K562 (cell line): ENCODE measurements around the gene NACC1. TPM values are rescaled to one million over a fixed set of nuclear protein-coding genes. Genes with fewer than 3 reads are reported as not detected.

Experiments
- ELF1 ChIP-seq: fragments of 200-800 bp; sonication (Bioruptor generic); IDR thresholded peaks from 2 replicates; pipeline ENCODE4 v1.6.1; 2016; ENCODE audit warnings: missing genetic modification characterization, missing compliant biosample characterization
- GTF2B ChIP-seq: IDR thresholded peaks from 2 replicates; pipeline ENCODE4 v1.6.1; 2011; ENCODE audit not compliant: insufficient read length; ENCODE audit errors: extremely low read depth
- HNRNPK ChIP-seq: fragments of 200-400 bp; formaldehyde crosslinking; IDR thresholded peaks from one replicate; pipeline ENCODE4 v1.6.1; 2018; ENCODE audit warnings: mild to moderate bottlenecking, low read depth, low read length; ENCODE audit not compliant: poor library complexity, severe bottlenecking
- HOMEZ ChIP-seq: fragments of 250-450 bp; sonication (Bioruptor Pico); IDR thresholded peaks from 2 replicates; pipeline ENCODE4 v1.4.0; 2020; ENCODE audit warnings: mild to moderate bottlenecking, moderate library complexity
- KHSRP ChIP-seq: fragments of 450-650 bp; IDR thresholded peaks from 2 replicates; pipeline ENCODE4 v1.6.1; 2017
- MAFG ChIP-seq: fragments of 450-650 bp; conservative IDR thresholded peaks from 2 replicates; pipeline ENCODE4 v1.6.1; 2016; ENCODE audit warnings: missing genetic modification characterization, missing compliant biosample characterization
- MCM2 ChIP-seq: fragments of 450-650 bp; IDR thresholded peaks from 2 replicates; pipeline ENCODE4 v1.6.1; 2017; ENCODE audit warnings: low read depth, mild to moderate bottlenecking
- RBM17 ChIP-seq: fragments of 200-400 bp; formaldehyde crosslinking; IDR thresholded peaks from 2 replicates; pipeline ENCODE4 v1.6.1; 2017; ENCODE audit warnings: low read depth, mild to moderate bottlenecking, low read length, borderline replicate concordance
- RUNX1 ChIP-seq: sonication (generic); IDR thresholded peaks from 2 replicates; pipeline ENCODE4 v1.6.1; 2016; ENCODE audit warnings: antibody characterized with exemption, low read depth
- SFPQ ChIP-seq: fragments of 200-400 bp; formaldehyde crosslinking; IDR thresholded peaks from 2 replicates; pipeline ENCODE4 v1.6.1; 2017; ENCODE audit warnings: mild to moderate bottlenecking, low read depth, low read length, moderate library complexity
- SUPT5H ChIP-seq: fragments of 450-650 bp; IDR thresholded peaks from 2 replicates; pipeline ENCODE4 v1.6.1; 2016
- TRIM24 ChIP-seq, 2 experiments: fragments of 450-650 bp; IDR thresholded peaks; 2 replicates each; pipeline ENCODE4 v1.6.1; 2016
- UBTF ChIP-seq, 2 experiments: IDR thresholded peaks; 2 replicates each; pipeline ENCODE4 v1.6.1; 2012; ENCODE audit warnings: improper control_type of control experiment in 2 of 2, low read depth in 2 of 2, low read length in 2 of 2, borderline replicate concordance in 1 of 2
- ZFX ChIP-seq: sonication (generic); formaldehyde crosslinking; IDR thresholded peaks from 2 replicates; pipeline ENCODE4 v1.8.0; 2022; ENCODE audit warnings: mild to moderate bottlenecking, missing genetic modification reagents, moderate library complexity
- ZNF12 ChIP-seq: sonication (generic); formaldehyde crosslinking; IDR thresholded peaks from 2 replicates; pipeline ENCODE4 v1.4.0; 2020; ENCODE audit warnings: mild to moderate bottlenecking, missing genetic modification reagents
- ZNF41 ChIP-seq: fragments of 250-450 bp; sonication (Bioruptor Pico); conservative IDR thresholded peaks from 2 replicates; pipeline ENCODE4 v1.4.0; 2020; ENCODE audit warnings: mild to moderate bottlenecking
- polyA plus RNA-seq, 8 experiments: library from polyadenylated mRNA; depleted of rRNA in 4 of 8; stranded (reverse) in 5 of 8; unstranded in 3 of 8; fragments of >200 nt; fragmentation: Nextera tagmentation in 2 of 8; fragmentation: Illumina TruSeq in 1 of 8; extraction: Ambion mirVana in 2 of 8; extraction: Trizol in 1 of 8; gene quantifications; 2 replicates each; pipeline versions ENCODE4 v1.2.1 to v1.2.3, GENCODE V29; 2011 to 2014; ENCODE audit warnings: inconsistent platforms in 1 of 8, missing spikeins in 1 of 8
- total RNA-seq, 7 experiments: library from RNA; depleted of rRNA in 6 of 7; stranded (reverse); fragments of >200 nt in 6 of 7; fragmentation: Illumina TruSeq in 2 of 7; extraction: Trizol in 2 of 7; gene quantifications; 2 replicates each; pipeline versions ENCODE4 v1.2.1 to v1.2.3, GENCODE V29; 2011 to 2021; ENCODE audit warnings: low replicate concordance in 1 of 7
- TF ChIP-seq, protein P1 (sequence below), 2 experiments: fragments of 150-350 bp in 1 of 2; IDR thresholded peaks; 2 replicates each; pipeline ENCODE4 v1.6.1; 2012 to 2016; ENCODE audit warnings: low read depth in 2 of 2, low read length in 2 of 2, mild to moderate bottlenecking in 1 of 2, moderate library complexity in 1 of 2

The NACC1 gene
- total and polyA plus RNA-seq, 9 of the 15 experiments (the other 6 are each of a cell fraction or from before 2014, with no cell fraction given), result 0.04 to 96.6 (median 25.8) TPM

DNA sequence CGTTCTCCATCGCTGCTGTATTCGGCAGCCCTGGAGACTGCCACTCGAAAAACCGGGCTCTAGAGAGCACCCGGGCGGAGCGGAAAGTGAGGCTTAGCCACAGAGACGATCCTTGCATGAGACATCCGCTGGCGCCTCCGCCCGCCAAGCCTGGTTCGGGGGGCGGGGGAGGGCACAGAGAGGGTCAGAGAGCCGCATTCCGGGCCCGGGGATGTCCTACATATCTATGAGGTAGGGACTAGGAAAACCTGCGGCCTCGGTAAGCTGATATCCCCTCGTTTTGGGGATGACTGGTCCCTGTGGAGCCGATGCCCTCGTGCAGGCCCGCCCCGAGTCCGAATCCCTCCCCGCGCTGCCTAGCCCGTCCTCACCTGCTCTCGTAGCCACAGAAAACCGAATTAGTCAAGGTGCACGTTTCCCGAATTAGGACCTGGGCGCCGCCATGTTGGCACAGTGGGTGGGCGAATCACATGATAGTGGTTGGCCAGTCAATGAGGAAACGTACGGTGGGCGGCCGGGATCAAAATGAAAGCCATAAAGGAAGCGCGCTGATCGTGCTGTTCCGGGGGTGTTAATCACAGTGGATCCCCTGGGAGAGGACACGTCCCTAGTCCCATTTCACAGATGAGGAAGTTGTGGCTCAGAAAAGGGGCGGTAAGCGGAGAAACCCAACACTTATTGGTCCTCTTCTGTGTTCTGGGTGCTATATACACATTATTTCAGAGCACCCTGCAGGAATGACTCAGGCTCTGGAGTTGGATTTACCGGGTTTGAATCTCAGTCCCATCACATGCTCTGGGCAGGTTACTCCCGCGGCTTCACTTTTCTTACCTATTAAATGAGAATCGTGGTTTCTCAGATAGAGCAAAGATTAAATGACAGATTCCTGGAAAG is 1.5 kb upstream of the NACC1 start, which contains the start of gene TRMT1 (continued):
- TF ChIP-seq SFPQ, result no peak
- peak; percentile 86 for TF ChIP-seq MAFG (tag)
- TF ChIP-seq, protein P1, sequence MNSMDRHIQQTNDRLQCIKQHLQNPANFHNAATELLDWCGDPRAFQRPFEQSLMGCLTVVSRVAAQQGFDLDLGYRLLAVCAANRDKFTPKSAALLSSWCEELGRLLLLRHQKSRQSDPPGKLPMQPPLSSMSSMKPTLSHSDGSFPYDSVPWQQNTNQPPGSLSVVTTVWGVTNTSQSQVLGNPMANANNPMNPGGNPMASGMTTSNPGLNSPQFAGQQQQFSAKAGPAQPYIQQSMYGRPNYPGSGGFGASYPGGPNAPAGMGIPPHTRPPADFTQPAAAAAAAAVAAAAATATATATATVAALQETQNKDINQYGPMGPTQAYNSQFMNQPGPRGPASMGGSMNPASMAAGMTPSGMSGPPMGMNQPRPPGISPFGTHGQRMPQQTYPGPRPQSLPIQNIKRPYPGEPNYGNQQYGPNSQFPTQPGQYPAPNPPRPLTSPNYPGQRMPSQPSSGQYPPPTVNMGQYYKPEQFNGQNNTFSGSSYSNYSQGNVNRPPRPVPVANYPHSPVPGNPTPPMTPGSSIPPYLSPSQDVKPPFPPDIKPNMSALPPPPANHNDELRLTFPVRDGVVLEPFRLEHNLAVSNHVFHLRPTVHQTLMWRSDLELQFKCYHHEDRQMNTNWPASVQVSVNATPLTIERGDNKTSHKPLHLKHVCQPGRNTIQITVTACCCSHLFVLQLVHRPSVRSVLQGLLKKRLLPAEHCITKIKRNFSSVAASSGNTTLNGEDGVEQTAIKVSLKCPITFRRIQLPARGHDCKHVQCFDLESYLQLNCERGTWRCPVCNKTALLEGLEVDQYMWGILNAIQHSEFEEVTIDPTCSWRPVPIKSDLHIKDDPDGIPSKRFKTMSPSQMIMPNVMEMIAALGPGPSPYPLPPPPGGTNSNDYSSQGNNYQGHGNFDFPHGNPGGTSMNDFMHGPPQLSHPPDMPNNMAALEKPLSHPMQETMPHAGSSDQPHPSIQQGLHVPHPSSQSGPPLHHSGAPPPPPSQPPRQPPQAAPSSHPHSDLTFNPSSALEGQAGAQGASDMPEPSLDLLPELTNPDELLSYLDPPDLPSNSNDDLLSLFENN (IDR thresholded peaks at IDR 0.05; ENCODE audit: low read depth in 2 of 2, low read length in 2 of 2), result no peak
- TF ChIP-seq ZNF12 (CRISPR knock-in tag), result no peak
- TF ChIP-seq MCM2, result no peak
- TF ChIP-seq HNRNPK, result no peak
- TF ChIP-seq ZFX, result no peak; the same call in 1 of the 2 replicates
- TF ChIP-seq GTF2B, result no peak
- TF ChIP-seq SUPT5H, result 0 out of 2 replicates have a peak, but pooled peaks have one; percentile 50
- no peak for TF ChIP-seq ZNF41 (CRISPR knock-in tag)
- peak in 1 of 2 experiments; percentile 46; a peak in 1 of 4 replicates for TF ChIP-seq TRIM24 (IDR thresholded peaks at IDR 0.05)
- TF ChIP-seq UBTF (IDR thresholded peaks at IDR 0.05; ENCODE audit: borderline replicate concordance in 1 of 2, low read depth in 2 of 2, low read length in 2 of 2), result no peak
- TF ChIP-seq RBM17, result no peak
- no peak for TF ChIP-seq KHSRP
- no peak for TF ChIP-seq RUNX1
- peak; percentile 85 for TF ChIP-seq ELF1 (tag)
- no peak for TF ChIP-seq HOMEZ (CRISPR knock-in tag)
